Left colon (tissue), 2 donors: ENCODE results near the gene EVA1C. TPM values are rescaled to one million over a fixed set of nuclear protein-coding genes. Genes with fewer than 3 reads are reported as not detected.
"Not testable (repeated sequence)": the region's sequence is repeated elsewhere in the genome, so short reads cannot be mapped to it uniquely, and the experiment has no call there.

Experiments
- ATAC-seq: fragments of 200-7000 bp; cut with Tn5 transposase; one replicate; pipeline ENCODE4 v1.9.1; 2020; ENCODE audit warnings: mild to moderate bottlenecking, moderate library complexity
- DNase-seq, 2 donors: peaks; one replicate each; pipeline ENCODE4 v3.0.0-alpha.2; 2020
- intact Hi-C, 2 donors: fragments of 100-400 bp; cut with DNase I in 1 of 2; cut with micrococcal nuclease in 1 of 2; formaldehyde crosslinking; loops; one replicate each; pipeline versions ENCODE4 v1.11.2 to v1.14.0; 2022; cut with DNase I, micrococcal nuclease
- total RNA-seq, 2 donors: library from RNA; stranded (reverse); fragmentation: NEBNext Ultra II Directional; extraction: Animal tissue kit (Norgen Biotek cat#: 25700); gene quantifications; one replicate each; pipeline ENCODE4 v1.2.1, GENCODE V29; 2021
- donor health status: DM: no; HTN: no; CAD: no.
- donor health status: DM: yes; HTN: yes; CAD: no.

EVA1C gene
- total RNA-seq, 2 donors from 2014 or later = 10.3 to 24.5 TPM

GRCh38 chr21:32448803-32449594 lies 36.5 kb downstream of the EVA1C start:
- ATAC-seq (no peak), DNase-seq (no peak)
- intact Hi-C loops = no loop called here

- DNase-seq, intact Hi-C loops, ATAC-seq: not testable (repeated sequence)
These were observed 38.6 kb downstream of the EVA1C start for GRCh38 chr21:32450881-32451701.

- ATAC-seq, intact Hi-C loops, DNase-seq: not testable (repeated sequence)
These were observed 39.7 kb downstream of the EVA1C start for GRCh38 chr21:32452191-32452590.

- no peak for DNase-seq
- intact Hi-C loops = no loop called here
- no peak for ATAC-seq
These were observed 40.1 kb downstream of the EVA1C start for GRCh38 chr21:32452641-32453040.

GRCh38 chr21:32455548-32455947 lies 43.0 kb downstream of the EVA1C start:
- ATAC-seq (no peak), DNase-seq (no peak)
- intact Hi-C loops = no loop called here

GRCh38 chr21:32456497-32456918 lies 44.0 kb downstream of the EVA1C start:
- ATAC-seq (no peak), DNase-seq (no peak)
- intact Hi-C loops = no loop called here

- DNase-seq = peak; percentile 75 to 80
- peak; percentile 90 for ATAC-seq
- intact Hi-C loops = no loop called here
These were observed 44.9 kb downstream of the EVA1C start for GRCh38 chr21:32457360-32457840.

- intact Hi-C loops = no loop called here
- no peak for DNase-seq
- ATAC-seq = peak; percentile 4
These were observed 45.5 kb downstream of the EVA1C start for GRCh38 chr21:32457962-32458361.

- DNase-seq (no peak), ATAC-seq (no peak)
- intact Hi-C loops = loop anchor here in 1 of 2 donors (10.0 kb wide), 1 partner anchor 45 kb away; the partner anchor contains the start of gene EVA1C
These were observed 47.5 kb downstream of the EVA1C start for GRCh38 chr21:32459972-32460371.

- ATAC-seq (no peak), DNase-seq (no peak)
- intact Hi-C loops = loop anchor here in 1 of 2 donors (10.0 kb wide), 1 partner anchor 47 kb away; the partner anchor contains the start of gene EVA1C
These were observed 49.0 kb downstream of the EVA1C start for GRCh38 chr21:32461503-32461902.

GRCh38 chr21:32462564-32462963 lies 50.1 kb downstream of the EVA1C start:
- intact Hi-C loops = loop anchor here in 1 of 2 donors (10.0 kb wide), 1 partner anchor 48 kb away; the partner anchor contains the start of gene EVA1C
- DNase-seq, ATAC-seq: not testable (repeated sequence)

GRCh38 chr21:32463367-32463766 lies 50.9 kb downstream of the EVA1C start:
- no peak for ATAC-seq
- DNase-seq = no peak
- intact Hi-C loops = loop anchor here in 1 of 2 donors (10.0 kb wide), 1 partner anchor 49 kb away; the partner anchor contains the start of gene EVA1C

GRCh38 chr21:32463889-32464300 lies 51.4 kb downstream of the EVA1C start:
- ATAC-seq (no peak), DNase-seq (no peak)
- intact Hi-C loops = loop anchor here in 1 of 2 donors (10.0 kb wide), 1 partner anchor 49 kb away; the partner anchor contains the start of gene EVA1C

GRCh38 chr21:32467291-32467690 lies 54.8 kb downstream of the EVA1C start:
- no peak for ATAC-seq
- intact Hi-C loops = loop anchor here in 1 of 2 donors (10.0 kb wide), 1 partner anchor 52 kb away; the partner anchor contains the start of gene EVA1C
- DNase-seq = no peak

GRCh38 chr21:32468681-32469111 lies 56.2 kb downstream of the EVA1C start:
- intact Hi-C loops = loop anchor here in 1 of 2 donors (10.0 kb wide), 1 partner anchor 54 kb away; the partner anchor contains the start of gene EVA1C
- ATAC-seq = no peak
- no peak for DNase-seq

GRCh38 chr21:32469628-32470027 lies 57.1 kb downstream of the EVA1C start:
- no peak for DNase-seq
- ATAC-seq = no peak
- intact Hi-C loops = loop anchor here in 1 of 2 donors (10.0 kb wide), 1 partner anchor 55 kb away; the partner anchor contains the start of gene EVA1C

GRCh38 chr21:32470206-32470605 lies 57.7 kb downstream of the EVA1C start:
- no peak for DNase-seq
- intact Hi-C loops = no loop called here
- ATAC-seq = no peak

- intact Hi-C loops = no loop called here
These were observed 60.6 kb downstream of the EVA1C start for GRCh38 chr21:32472890-32473765.

More at GRCh38 chr21:32472890-32473765, 60.6 kb downstream of the EVA1C start:
- DNase-seq (no peak), ATAC-seq (no peak)
